HG02852 (cell line): Measurements from ENCODE around the gene ZBTB17.
"Not testable (repeated sequence)": the region's sequence is repeated elsewhere in the genome, so short reads cannot be mapped to it uniquely, and the experiment has no call there.

Source experiments
- ATAC-seq: cut with Tn5 transposase; IDR thresholded peaks from one replicate; pipeline ENCODE4 v1.9.1; 2021; ENCODE audit warnings: mild to moderate bottlenecking, moderate library complexity; ENCODE audit not compliant: unreplicated experiment

Gene ZBTB17

DNA sequence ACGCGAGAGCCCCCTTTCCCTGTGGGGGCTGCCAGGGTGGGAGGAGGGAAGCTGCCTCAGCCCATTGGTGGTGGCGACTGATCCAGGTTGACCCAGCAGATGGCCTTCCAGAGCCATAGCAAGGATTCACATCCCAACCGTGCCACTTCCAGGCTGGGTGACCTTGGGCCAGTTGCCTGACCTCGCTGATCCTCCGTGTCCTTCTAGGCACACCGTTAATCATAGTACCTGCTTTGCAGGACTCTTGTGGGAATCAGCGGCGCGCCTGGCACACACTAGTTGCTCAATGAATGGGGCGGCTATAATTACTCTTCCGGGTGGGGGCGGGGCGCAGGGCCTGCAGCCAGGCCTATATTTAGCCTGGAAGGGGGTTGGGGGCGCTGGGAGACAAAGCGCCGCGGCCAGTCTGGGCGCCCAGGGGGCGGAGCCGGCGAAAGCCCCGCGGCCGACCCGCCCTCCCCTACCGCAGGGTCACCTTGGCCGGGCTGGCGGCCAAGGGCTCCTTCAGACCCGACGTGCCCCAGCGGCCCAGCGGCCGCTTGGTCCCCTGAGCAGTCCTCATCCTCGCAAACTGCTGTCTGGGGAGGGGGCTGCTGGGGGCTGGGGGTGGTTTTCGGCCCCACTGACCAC is 36.8 kb upstream of the ZBTB17 start:
- ATAC-seq = no peak

DNA sequence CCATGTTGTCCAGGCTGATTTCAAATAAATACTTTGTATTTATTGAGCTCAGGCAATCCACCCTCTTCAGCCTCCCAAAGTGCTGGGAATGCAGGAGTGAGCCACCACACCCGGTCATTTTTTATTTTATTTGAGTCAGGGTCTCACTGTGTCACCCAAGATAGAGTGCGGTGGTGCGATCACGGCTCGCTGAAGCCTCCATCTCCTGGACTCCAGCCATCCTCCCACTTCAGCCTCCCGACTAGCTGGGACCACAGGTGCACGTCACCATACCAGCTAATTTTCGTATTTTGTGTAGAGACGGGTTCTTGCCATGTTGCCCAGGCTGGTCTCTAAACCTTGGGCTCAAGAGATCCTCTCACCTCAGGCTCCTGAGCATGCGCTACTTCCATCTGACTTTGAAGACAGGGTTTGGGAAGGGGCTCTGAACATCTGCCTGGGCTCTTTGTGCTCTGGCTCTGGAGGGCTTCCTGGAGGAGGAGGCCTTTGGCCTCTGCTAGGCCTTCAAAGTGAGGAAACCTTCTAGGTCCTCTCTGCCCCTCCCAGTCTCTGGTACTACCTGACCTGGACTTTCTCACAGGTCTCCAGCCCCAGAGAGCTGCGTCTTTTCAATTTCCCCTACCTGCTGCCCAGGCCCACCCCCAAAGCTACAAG is 36.2 kb upstream of the ZBTB17 start:
- ATAC-seq = no peak

DNA sequence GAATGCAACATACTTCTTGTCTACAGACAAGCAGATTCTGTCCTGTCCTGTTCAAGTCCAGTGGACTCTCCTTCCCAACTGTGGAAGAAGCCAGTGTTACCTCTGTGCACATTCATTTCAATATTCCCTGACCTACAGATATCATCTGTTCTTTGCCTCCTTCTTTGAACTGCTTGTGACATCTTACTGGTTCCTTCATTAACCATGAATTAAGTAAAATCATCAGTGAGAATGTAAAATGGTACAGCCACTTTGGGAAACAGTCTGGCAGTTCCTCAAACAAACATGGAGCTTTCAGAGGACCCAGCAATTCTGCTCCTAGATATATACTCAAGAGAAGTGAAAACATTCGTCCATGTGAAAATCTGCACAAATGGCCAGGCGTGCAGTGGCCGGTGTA is 34.9 kb upstream of the ZBTB17 start:
- ATAC-seq = no peak

DNA sequence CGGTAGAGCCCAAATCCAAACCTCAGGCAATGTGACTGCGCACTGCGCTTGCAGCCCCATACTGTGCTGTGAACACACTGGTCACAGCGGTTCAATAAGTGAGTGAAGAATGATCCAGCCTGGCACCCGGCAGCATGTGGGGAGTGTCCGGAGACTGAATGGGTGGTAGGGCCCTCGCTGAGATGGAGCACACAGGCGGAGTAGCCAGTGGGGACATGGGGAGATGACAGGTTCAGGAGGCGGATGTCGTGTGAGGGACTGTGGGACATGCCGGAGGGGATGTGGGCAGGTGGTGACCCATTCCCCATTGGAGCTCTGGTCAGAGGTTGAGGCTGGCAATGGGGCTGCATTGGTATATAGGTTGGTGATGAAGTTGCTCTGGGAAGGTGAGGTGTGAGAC is 33.8 kb upstream of the ZBTB17 start:
- ATAC-seq = no peak

DNA sequence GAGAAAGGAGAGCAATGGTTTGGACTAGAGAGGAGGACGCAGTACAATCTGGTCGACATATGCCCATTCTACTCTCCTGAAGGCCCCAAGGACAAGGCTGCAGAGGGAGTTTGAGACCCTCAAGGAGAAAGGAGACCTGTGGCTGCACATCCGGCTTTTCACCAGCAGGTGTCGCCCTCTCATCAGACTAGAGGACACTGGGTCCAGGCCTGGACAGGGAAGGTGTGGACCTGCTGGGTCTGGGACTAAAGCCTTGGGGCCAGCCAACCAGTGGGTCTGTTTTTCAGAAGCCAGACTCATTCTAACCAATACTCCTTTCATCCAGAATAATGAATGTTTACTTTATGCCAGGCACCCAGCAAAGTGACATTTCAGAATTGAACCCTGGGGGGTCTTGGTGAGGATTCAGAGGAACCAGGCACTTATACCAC is 33.1 kb upstream of the ZBTB17 start:
- no peak for ATAC-seq

DNA sequence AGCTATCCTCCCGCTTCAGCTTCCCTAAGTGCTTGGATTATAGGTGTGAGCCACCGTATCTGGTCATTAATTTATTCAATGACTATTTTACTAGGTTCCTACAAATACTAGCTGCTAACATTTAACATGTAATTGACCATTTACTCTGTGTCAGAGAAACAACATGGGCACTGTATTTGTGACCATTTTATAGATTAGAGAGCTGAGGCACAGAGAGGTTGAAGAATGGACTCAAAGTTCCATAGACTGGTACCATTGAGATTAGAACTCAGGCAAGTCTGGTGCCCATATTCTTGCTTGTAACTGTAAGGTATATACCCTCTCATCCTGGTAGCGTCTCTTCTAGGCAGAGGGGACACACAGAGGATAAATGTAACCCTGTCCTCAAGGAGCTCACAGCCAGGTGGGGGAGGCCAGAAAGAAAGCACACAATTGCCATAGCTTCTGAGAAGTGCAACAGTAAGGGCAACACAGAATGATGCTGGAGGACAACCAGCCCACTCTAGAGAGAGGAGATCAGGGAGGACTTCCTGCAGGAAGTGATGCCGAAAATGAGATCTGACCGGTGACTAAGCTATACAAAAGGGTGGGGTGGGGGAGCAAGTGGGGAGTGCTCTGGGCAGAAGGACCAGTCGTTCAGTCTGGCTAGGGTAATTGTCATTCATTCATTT is 31.9 kb upstream of the ZBTB17 start:
- no peak for ATAC-seq

DNA sequence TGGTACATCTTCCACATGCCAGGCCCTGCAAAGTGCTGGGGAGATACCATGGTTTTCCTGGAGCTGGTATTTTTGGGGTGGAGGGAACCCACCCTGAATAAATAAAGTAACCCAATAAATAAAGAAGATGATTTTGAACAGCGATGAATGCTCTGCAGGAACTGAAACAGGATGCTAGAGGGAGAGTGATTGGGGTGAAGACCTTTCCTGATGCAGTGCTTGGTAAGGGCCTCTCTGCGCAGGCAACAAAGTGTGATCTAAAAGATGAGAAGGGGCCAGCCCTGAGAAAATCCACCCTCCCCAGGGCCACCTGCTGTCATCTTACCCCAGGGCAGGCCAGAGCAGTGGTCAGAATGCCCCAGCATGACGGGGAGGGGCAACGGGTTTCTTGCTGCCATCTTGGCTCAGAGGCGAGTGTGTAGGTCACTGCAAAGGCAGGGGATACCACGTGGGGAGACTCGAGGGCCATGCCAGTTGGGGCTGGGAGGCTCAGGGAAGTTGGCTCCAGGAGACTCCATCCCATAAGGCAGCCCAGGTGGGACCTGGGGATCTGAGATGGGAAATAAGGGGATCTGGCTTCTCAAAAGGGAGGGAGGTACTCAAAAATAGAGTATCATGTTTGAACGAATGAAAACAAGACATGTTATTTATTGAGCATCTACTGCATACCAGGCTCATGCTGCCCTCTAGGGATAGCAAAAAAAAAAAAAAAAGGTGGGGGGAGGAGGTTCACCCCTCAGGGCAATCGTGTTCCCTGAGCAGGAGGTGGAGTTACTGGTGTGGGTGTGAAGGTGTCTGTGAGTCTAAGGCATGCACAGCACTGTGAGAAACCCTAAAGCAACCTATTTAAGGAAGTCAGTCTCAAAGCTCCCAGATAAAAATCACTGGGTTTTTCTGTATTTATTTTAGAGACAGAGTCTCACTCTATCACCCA is 30.9 kb upstream of the ZBTB17 start:
- ATAC-seq = no peak

DNA sequence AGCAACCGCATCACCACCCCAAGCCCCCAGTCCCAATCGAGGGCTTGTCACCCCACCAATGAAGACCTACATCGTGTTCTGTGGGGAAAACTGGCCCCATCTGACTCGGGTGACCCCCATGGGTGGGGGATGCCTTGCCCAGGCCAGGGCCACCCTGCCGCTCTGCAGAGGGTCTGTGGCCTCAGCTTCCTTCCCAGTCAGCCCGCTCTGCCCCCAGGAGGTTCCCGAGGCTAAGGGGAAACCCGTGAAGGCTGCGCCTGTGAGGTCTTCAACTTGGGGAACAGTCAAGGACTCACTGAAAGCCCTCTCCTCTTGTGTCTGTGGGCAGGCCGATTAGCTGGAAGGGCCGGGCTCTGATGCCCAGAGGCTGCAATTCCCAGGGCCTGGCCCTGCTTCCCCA is 30.1 kb upstream of the ZBTB17 start:
- no peak for ATAC-seq

DNA sequence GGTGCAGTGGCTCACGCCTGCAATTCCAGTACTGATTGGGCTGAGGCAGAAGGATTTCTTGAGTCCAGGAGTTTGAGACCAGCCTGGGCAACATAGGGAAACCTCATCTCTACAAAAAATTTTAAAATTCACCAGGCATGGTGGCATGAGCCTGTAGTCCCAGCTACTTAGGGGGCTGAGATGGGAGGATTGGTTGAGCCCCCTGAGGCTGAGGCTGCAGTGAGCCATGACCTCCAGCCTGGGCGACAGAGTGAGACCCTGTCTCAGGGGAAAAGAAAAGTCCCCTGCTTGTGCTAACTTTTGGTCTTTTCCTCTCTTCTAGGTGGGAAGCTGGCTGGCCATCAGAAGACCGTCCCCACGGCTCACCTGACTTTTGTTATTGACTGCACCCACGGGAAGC is 29.7 kb upstream of the ZBTB17 start:
- no peak for ATAC-seq

DNA sequence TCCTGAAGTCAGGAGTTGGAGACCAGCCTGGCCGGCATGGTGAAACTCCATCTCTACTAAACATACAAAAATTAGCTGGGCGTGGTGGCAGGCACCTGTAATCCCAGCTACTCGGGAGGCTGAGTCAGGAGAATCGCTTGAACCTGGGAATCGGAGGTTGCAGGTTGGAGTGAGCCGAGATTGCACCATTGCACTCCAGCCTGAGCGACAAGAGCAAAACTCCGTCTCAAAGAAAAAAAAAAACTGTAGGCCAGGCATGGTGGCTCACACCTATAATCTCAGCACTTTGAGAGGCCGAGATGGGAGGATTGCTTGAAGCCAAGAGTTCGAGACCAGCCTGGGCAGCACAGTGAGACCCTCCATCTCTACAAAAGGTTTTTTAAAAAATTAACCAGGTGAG is 25.4 kb upstream of the ZBTB17 start:
- not testable (repeated sequence) for ATAC-seq

DNA sequence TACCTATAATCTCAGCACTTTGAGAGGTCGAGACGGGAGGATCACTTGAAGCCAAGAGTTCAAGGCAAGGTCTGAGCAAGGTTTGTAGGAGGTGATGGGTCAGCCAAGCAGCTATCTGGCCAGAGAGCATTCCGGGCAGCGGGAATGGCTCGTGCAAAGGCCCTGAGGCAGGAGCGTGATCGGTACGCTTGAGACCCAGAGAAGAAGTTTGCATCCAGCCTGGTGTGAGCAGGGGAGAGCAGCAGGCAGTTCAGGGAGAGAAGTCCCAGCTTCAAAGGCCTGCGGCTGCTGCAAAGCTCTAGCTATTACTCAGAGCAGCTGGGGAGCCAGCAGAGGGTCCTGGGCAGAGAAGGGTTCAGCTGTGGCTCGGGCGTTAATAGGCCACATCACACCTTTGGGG is 23.0 kb upstream of the ZBTB17 start:
- ATAC-seq = no peak

DNA sequence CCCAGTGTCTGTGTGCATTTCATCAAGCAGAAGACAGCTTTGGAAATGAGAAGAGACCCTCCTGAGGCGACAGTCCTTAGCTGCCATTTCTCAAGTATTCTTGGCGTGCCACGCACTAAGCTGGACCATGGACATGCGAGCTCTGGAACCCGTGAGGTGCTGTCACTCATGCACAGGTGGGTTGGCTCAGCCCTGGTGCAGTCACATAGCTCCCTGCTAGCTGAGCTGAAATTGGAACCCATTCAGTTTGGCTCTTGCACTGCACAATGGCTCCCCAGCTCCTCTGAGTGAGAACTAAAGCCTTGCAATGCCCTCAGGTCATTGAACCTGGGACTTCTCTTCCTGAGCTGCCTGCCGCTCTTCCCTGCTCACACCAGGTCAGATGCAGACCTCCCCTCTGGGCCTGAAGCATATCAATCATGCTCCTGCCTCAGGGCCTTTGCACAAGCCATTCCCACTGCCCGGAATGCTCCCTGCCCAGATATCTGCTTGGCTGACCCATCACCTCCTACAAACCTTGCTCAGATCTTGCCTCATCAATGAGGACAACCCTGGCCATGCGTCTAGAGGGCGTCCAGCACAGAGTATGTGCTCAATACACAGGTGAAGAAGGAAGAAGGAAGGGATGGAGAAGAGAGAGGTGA is 21.9 kb upstream of the ZBTB17 start:
- no peak for ATAC-seq

DNA sequence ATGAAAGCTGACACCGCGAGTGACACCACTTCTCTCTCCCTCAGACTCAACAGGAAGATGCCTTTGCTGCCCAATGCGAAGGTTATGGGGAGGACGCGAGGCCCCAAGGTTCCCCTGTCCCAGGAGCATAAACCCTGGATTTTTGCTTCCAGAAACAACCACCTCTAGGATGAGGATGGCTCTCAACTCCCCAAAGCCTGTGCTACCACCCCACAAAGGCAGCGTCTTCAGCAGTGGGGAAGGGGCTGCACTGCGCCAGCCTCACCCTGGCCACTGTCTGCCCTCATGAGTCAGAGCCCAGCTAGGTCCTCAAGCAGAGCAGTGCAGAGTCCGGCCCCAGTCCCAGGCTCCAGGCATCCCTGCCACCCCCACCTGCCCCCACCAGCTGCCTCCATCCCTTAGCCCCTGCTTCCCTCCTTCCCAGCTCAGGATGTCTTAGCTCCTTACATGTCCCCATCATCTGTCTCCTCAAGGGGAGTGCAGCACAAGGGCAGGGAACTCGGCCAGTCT is 21.2 kb upstream of the ZBTB17 start:
- no peak for ATAC-seq

DNA sequence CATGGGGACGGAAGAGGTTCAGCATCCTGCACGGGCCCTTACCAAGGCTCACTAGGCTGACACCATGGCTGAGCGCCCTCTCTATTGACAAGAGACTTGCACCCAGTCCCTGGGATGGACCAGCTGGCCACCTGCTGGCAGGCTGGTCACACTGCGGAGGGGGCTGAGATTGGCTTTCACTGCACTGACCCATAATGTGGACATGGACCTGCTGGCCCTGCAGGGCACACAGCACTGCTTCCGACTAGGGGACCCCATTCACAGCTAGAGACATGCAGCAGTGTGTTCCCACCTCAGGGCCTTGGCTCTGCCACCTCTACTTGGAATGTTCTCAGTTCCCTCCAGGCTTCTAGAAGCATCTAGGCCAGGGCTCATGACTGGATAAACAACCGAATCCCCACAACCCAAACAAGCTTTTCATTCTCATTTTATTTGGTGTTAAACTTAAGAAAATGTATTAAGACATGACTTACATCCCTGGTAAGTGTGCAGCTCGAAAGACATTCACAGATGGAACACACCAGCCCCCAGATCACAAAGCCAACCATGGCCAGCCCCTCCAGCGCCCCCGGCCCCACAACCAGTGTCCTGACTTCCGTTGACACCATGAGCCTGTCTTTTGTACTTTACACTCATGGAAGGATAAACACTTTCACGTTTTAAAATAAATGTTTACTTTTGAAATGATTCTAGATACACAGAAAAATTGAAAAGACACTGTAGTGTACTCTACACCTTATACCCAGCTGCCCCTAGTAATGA is 18.9 kb upstream of the ZBTB17 start:
- ATAC-seq = no peak

DNA sequence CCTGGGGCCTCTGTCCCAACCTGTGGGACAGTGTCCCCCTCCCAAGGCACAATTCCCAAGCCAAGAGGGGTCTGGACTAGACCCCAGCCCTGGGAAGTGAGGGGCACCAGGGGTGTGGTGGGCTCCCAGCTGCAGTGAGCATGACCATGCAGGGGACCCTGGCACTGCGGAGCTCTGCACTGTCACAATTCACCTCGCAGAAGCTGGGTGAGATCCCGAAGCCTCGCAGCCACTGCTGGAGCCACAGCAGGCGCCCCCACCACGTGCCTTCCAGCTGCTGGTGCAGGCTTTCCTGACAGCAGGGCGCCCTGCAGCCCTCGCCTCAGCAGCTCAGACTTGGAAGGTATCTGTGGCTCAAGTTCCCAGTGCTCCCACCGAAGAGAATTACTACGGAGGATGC is 18.2 kb upstream of the ZBTB17 start:
- no peak for ATAC-seq

DNA sequence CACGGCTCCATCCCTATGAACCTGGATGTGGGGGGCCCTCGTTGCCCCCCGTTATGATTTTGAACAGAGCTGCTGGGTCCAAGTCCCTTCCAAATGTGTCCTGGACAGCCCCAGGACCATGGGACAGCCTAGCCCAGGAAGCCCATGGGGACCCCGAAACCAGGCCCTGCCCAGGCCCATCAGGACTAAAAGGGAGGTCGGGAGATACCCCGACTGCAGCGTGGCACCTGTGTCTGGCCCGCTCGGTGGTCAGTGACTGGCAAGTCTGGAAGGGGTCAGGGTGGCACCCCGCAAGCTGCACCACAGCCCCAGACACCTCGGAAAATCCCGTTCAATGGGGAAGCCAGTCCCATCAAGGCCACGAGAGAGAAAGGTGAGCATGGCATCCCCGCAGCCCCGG is 17.8 kb upstream of the ZBTB17 start:
- no peak for ATAC-seq

DNA sequence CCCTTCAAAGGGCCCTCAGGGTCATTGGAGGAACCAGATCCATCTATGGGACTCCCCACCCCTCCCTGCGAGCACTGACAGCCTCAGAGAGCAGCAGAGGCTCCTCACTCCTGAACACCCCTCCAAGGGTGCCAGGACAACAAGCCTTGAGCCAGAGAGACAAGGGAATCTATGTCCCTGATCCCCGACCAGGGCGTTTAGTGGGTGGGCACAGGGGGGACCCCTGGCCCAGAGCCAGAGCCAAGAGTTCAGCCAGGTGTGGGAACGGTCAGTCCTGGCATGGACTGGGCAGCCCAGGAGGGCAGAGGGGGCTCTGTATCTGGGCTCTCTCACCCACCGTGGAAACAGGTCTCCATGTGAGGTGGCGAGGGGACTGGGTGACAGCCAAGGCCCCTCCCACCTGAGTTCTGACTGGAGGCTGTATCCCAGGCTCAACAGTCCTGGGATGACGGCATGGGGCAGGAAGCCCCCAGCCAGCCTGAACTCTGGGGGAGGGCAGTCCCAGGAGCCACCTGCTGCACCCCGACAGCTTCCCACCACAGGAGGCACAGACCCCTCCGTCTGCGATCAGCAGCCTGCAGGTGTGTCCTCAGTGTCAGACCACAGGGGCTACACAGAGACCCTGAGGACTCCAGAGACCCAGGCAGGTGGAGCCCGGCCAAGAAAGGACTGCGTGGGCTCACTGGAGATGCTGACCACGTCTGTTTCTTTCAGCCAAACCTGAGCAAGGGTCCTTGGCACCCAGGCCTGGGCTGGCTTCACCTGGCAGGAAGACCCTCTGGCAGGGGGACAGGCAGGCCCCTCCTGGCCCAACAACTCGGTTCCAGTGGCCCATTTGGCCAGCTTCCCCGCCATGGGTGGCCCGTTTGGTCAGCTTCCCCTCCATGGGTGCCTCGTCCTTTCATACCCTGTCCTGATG is 16.9 kb upstream of the ZBTB17 start:
- no peak for ATAC-seq

DNA sequence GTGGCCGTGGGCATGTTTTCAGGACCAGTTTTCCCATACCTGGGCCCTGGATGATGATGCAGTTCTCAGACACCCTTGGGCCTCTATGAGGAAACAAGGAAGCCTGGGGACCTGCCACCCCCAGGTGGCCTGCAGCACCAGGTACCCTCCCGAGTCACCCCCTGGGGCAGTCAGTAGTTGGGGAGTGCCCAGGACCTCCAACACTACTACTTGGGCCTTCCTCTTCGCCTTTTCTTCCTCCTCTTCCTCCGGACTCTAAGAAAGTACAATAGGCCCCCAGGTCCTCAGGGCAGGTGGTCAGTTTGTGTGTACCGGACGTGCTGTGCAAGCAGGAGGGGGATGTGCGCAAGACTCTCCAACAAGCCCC is 16.3 kb upstream of the ZBTB17 start:
- no peak for ATAC-seq
